Left cardiac atrium (tissue), 4 donors: ENCODE measurements around the gene GPR151. TPM values are rescaled to one million over a fixed set of nuclear protein-coding genes. Genes with fewer than 3 reads are reported as not detected.

ENCODE experiments used
- ATAC-seq, 2 donors: fragments of 200-7000 bp; cut with Tn5 transposase; one replicate each; pipeline ENCODE4 v1.9.1; 2020; ENCODE audit warnings: mild to moderate bottlenecking in 2 of 2, moderate library complexity in 2 of 2
- DNase-seq: peaks from one replicate; pipeline ENCODE4 v3.0.0-alpha.2; 2020
- intact Hi-C, 2 donors: fragments of 100-400 bp; cut with DNase I; formaldehyde crosslinking; loops; one replicate each; pipeline versions ENCODE4 v1.14.1 to v1.15.1; 2022 to 2023
- total RNA-seq, 2 donors: library from RNA; stranded (reverse); fragmentation: NEBNext Ultra II Directional; extraction: Animal tissue kit (Norgen Biotek cat#: 25700); gene quantifications; one replicate each; pipeline ENCODE4 v1.2.1, GENCODE V29; 2021
- donor health status: DM: no; HTN: yes; CAD: no.
- donor health status: DM: no; HTN: yes; CAD: no; lungs with severe emphysema.
- donor health status: DM: yes; HTN: yes; CAD: no.
- donor health status: Dilated cardiomyopathy.

Gene GPR151
- total RNA-seq, 2 donors from 2014 or later, result not detected

GRCh38 chr5:146527785-146528184 lies 11.8 kb upstream of the GPR151 start:
- DNase-seq, result no peak
- intact Hi-C loops, result no loop called here
- no peak for ATAC-seq

GRCh38 chr5:146523698-146524097 lies 7.7 kb upstream of the GPR151 start:
- ATAC-seq (no peak), DNase-seq (no peak)
- intact Hi-C loops, result no loop called here

DNA sequence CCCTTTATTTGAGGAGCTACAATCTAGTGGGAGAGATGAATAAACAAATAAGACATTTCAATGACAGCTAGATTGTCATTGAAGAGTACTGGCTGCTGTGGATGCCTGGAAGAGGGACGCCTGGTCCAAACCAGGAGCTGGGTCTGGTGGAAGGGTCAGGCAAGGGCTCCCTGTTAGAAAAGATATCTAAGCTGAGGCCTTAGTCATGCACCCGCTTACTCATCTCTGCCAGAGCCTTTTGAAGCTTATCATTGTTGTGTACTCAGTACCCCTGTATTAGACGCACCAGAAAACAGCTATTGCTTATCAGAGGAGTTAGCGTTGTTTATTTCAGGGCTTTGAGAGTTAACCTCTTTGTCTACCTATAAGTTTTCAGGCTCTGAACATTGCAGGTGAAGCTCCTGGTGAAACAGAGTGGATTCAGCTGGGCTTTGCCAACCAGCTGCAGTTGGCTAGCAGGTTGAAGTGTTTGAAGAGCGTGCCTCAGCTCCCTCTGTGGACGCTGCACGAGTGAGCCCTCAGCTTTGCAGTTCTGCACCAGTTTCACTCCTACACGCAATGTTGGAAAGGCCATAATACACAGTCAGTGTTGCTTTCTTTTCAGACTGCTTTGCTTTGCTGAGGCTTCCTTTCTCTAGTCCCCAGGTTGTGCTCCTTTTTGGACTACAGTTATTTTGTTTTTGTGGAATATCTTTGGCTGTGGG lies 5.6 kb upstream of the GPR151 start:
- intact Hi-C loops, result no loop called here
- DNase-seq, result no peak
- no peak for ATAC-seq

- intact Hi-C loops, result no loop called here
These were observed 4.7 kb upstream of the GPR151 start for GRCh38 chr5:146520731-146521130.

GRCh38 chr5:146519554-146519953 lies 3.6 kb upstream of the GPR151 start:
- no peak for DNase-seq
- ATAC-seq, result no peak
- intact Hi-C loops, result no loop called here

More at GRCh38 chr5:146520731-146521130, 4.7 kb upstream of the GPR151 start:
- DNase-seq (no peak), ATAC-seq (no peak)

DNA sequence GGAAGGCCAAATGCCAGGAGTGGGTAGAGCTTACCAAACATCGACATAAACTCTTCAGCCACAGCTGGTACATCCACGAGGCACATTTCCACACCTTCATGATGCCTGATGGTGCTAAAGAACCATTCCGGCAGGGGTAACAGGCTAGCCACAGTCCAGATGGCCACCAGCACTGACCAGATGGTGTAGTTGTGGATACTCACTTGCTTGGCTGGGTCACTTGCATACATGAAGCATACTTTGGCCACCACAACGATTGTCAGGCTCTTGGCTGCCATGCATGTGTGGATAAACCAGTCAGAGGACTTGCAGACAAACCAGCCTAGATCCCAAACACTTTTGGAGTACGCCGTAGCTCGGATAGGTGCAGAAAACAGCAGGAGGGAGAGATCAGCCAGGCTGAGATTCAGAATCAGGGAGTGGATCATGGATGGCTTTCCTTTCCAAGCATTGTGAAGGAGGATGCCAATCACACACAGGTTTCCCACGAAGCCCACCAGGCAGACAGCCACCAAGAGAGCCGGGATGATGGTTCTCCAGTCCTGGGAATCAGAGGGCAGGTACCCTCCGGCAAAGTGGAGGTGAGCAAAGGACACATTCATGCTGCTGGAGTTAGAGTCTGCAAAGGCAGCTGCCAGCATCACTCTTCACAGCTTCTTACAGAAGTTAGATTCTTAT lies 378 bp downstream of the GPR151 start:
- ATAC-seq (no peak), DNase-seq (no peak)
- intact Hi-C loops, result no loop called here

DNA sequence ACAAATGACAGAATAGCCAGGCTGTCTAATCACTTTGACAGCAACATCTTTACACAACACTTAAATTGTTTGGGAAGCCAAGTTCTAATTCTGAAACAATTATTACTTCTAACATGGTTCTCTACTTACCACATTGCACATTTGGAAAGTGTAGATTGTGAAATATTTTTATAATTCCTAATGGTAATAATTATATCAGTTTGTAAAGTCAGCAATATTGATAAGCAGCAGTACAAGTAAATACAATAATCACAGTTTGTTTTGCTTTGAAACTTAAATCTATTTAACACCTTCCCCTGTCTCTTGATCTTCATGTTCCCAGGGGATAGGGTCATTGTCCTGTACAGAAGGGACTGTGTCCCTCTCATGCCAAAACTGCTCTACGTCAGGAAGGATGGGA lies 1.4 kb downstream of the GPR151 start:
- DNase-seq (no peak), ATAC-seq (no peak)
- intact Hi-C loops, result no loop called here

DNA sequence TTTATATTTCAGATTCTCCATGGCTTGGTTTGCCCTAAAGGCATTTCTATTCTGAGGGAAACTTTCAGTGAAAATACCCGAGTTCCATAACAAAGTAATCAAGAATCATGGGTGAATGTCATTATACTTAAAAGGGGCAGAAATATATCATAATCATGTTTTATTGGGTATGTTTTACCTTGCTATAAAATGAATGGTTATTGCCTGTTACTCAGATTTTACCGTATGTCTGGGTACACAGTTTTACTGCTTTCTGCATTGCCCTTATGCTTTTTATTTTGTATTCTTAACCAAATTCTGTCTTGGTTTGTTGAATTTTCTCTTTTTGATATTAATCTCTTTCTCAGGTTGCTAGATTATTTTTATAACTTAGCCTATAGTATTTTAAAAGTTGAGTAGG lies 2.5 kb downstream of the GPR151 start:
- ATAC-seq (no peak), DNase-seq (no peak)
- intact Hi-C loops, result no loop called here

GRCh38 chr5:146510559-146511125 lies 5.3 kb downstream of the GPR151 start:
- intact Hi-C loops, result no loop called here
- DNase-seq, result no peak
- ATAC-seq, result no peak

GRCh38 chr5:146507428-146507827 lies 8.6 kb downstream of the GPR151 start:
- intact Hi-C loops, result no loop called here
- no peak for DNase-seq
- ATAC-seq, result no peak

- ATAC-seq, result no peak
- intact Hi-C loops, result no loop called here
- no peak for DNase-seq
These were observed 16.3 kb downstream of the GPR151 start for GRCh38 chr5:146499680-146500079.

GRCh38 chr5:146494656-146495055 lies 21.3 kb downstream of the GPR151 start:
- DNase-seq (no peak), ATAC-seq (no peak)
- intact Hi-C loops, result no loop called here

- intact Hi-C loops, result no loop called here
- ATAC-seq (no peak), DNase-seq (no peak)
These were observed 25.7 kb downstream of the GPR151 start for GRCh38 chr5:146490089-146490843.

DNA sequence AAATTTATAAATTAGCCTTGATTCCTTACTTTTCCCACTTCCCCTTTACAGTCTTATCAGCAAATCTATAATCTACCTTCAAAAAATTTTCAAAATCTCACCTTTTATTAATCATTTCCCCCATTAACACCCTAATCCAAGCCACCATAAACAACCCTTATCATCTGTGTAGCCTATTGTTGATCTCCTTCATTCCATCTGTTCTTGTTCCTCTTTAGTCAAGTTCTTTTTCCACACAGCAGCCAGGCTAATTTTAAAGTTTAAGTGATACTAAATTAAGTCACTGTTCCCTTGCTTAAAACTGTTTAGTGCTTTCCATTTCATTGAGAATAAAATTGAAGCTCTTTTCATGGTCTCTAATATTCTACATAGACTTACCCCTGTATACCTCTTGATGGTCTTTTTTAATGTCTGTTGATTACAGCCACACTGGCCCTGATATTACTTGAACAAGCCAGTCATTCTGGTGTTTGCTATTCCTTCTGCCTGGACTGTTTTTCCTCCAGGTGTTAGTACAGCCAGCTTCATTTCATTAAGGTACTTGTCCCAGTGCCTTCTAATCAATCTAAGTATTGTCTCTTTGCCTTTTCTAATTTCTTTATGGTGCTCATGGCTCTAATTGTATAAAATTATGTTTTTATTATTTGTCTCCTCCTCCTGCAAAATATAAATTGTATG lies 31.1 kb downstream of the GPR151 start:
- DNase-seq, result no peak
- no peak for ATAC-seq
- intact Hi-C loops, result no loop called here

GRCh38 chr5:146482775-146483174 lies 33.2 kb downstream of the GPR151 start:
- ATAC-seq (no peak), DNase-seq (no peak)
- intact Hi-C loops, result no loop called here

DNA sequence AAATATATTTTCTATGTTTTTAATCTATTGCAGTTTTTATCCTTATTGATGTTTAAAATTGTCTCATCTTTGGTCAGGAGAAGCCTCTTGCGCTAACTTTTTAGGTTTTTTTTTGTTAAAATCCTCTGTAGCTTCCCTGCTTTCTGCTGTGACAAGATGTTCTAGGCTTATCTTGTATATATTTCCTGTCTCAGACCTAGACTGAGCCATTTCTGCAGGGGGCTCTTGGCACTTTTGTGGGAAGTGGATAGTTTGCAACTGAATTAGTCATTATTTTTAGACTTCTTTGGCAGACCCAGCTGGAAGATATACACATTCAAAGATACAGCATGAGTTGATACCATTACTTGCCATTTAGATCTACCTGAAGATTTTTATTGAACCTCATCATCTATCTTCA lies 40.1 kb downstream of the GPR151 start:
- intact Hi-C loops, result no loop called here
- ATAC-seq (no peak), DNase-seq (no peak)

GRCh38 chr5:146475190-146475780 lies 40.7 kb downstream of the GPR151 start:
- DNase-seq (no peak), ATAC-seq (no peak)
- intact Hi-C loops, result no loop called here

GRCh38 chr5:146474065-146474464 lies 41.9 kb downstream of the GPR151 start:
- intact Hi-C loops, result no loop called here
- ATAC-seq, result no peak
- DNase-seq, result no peak

DNA sequence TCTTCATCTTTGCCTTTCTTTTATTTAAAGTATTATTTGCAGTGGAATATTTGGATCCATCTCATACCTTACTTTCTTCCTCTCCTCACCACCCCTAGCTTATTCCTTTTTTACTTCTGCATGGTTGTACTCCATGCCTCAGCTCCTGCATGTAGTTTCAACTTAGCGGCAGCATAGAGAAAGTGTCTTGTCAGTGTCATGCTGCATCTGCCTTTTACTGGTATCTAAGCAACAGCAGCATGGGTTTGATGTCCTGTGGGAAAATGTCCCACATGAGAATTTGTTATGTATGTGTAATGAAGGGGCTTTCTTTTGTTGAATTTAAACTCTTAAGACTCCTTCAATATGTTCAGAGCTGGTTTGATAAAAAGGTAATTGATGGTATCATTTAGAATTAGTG lies 48.2 kb downstream of the GPR151 start:
- DNase-seq (no peak), ATAC-seq (no peak)
- intact Hi-C loops, result loop anchor here in 1 of 2 donors (5.0 kb wide), 1 partner anchor 500 kb away; no protein-coding TSS in a partner anchor
